Measurements from ENCODE around the gene RND2.

- TF ChIP-seq CTCF (IDR thresholded peaks at IDR 0.05; ENCODE audit: borderline replicate concordance, extremely low read depth, low read length, poor library complexity, severe bottlenecking) (no peak), EZH2 (IDR thresholded peaks at IDR 0.05; ENCODE audit: borderline replicate concordance, low read depth, low read length, severe bottlenecking) (no peak)
These were observed 44.4 kb downstream of the RND2 start for GRCh38 chr17:43069368-43069898.

Measured in DND-41 (cell line).